ENCODE results near the gene KRTAP26-1. TPM values are rescaled to one million over a fixed set of nuclear protein-coding genes. Genes with fewer than 3 reads are reported as not detected.

The KRTAP26-1 gene
- not detected in 2 replicates for total RNA-seq

GRCh38 chr21:30320215-30320614 lies at the start of gene KRTAP26-1:
TSS of gene KRTAP26-1 (minus strand) at chr21:30320315. CDS start at chr21:30320035, 280 bp downstream.

GRCh38 chr21:30348506-30348905 lies 28.4 kb upstream of the KRTAP26-1 start, which contains the start of gene KRTAP23-1:
TSS of gene KRTAP23-1 (minus strand) at chr21:30348606. CDS start at chr21:30348606, 0 bp downstream.

GRCh38 chr21:30337276-30337744 lies 17.2 kb upstream of the KRTAP26-1 start, which contains the start of gene KRTAP27-1:
TSS of gene KRTAP27-1 (minus strand) at chr21:30337694. CDS start at chr21:30337668, 26 bp downstream.

GRCh38 chr21:30289215-30289614 lies 30.9 kb downstream of the KRTAP26-1 start, which contains the start of gene KRTAP25-1:
TSS of gene KRTAP25-1 (minus strand) at chr21:30289514. CDS start at chr21:30289490, 24 bp downstream.

GRCh38 chr21:30282850-30283249 lies 37.3 kb downstream of the KRTAP26-1 start, which contains the start of gene KRTAP24-1:
TSS of gene KRTAP24-1 (minus strand) at chr21:30282950. CDS start at chr21:30282932, 18 bp downstream.

Other genes with a start within 250 kb of the KRTAP26-1 start
- gene CLDN17, start 153.5 kb downstream of the KRTAP26-1 start, total RNA-seq: not detected in 2 replicates
- gene CLDN8, start 104.2 kb downstream of the KRTAP26-1 start, total RNA-seq: not detected in 2 replicates
- gene KRTAP24-1, start 37.4 kb downstream of the KRTAP26-1 start, total RNA-seq: not detected in 2 replicates
- not detected in 2 replicates for gene KRTAP25-1, start 30.8 kb downstream of the KRTAP26-1 start, total RNA-seq
- not detected in 2 replicates for gene KRTAP27-1, start 17.4 kb upstream of the KRTAP26-1 start, total RNA-seq
- gene KRTAP23-1, start 28.3 kb upstream of the KRTAP26-1 start, total RNA-seq: not detected in 2 replicates
- gene KRTAP13-2, start 52.0 kb upstream of the KRTAP26-1 start, total RNA-seq: not detected in 2 replicates
- not detected in 2 replicates for gene KRTAP13-1, start 75.7 kb upstream of the KRTAP26-1 start, total RNA-seq
- not detected in 2 replicates for gene KRTAP13-3, start 105.6 kb upstream of the KRTAP26-1 start, total RNA-seq
- not detected in 2 replicates for gene KRTAP13-4, start 109.9 kb upstream of the KRTAP26-1 start, total RNA-seq
- gene KRTAP15-1, start 120.0 kb upstream of the KRTAP26-1 start, total RNA-seq: not detected in 2 replicates
- not detected in 2 replicates for gene KRTAP19-1, start 160.1 kb upstream of the KRTAP26-1 start, total RNA-seq
- not detected in 2 replicates for gene KRTAP19-2, start 167.1 kb upstream of the KRTAP26-1 start, total RNA-seq
- not detected in 2 replicates for gene KRTAP19-3, start 171.7 kb upstream of the KRTAP26-1 start, total RNA-seq
- not detected in 2 replicates for gene KRTAP19-4, start 176.8 kb upstream of the KRTAP26-1 start, total RNA-seq
- gene KRTAP19-5, start 181.8 kb upstream of the KRTAP26-1 start, total RNA-seq: not detected in 2 replicates
- gene KRTAP19-6, start 221.5 kb upstream of the KRTAP26-1 start, total RNA-seq: not detected in 2 replicates
- gene KRTAP19-7, start 241.0 kb upstream of the KRTAP26-1 start, total RNA-seq: not detected in 2 replicates